GM21619 (cell line): ENCODE measurements around the gene EPHB1.
"Not testable (repeated sequence)": the region's sequence is repeated elsewhere in the genome, so short reads cannot be mapped to it uniquely, and the experiment has no call there.

Source experiments
- ATAC-seq: cut with Tn5 transposase; IDR thresholded peaks from one replicate; pipeline ENCODE4 v1.9.1; 2021; ENCODE audit not compliant: unreplicated experiment

Gene EPHB1

GRCh38 chr3:135233476-135233875 is 438.4 kb downstream of the EPHB1 start:
- not testable (repeated sequence) for ATAC-seq

- no peak for ATAC-seq
These were observed 440.5 kb downstream of the EPHB1 start for GRCh38 chr3:135235541-135235940.

- ATAC-seq, result no peak
These were observed 442.5 kb downstream of the EPHB1 start for GRCh38 chr3:135237371-135238143.

DNA sequence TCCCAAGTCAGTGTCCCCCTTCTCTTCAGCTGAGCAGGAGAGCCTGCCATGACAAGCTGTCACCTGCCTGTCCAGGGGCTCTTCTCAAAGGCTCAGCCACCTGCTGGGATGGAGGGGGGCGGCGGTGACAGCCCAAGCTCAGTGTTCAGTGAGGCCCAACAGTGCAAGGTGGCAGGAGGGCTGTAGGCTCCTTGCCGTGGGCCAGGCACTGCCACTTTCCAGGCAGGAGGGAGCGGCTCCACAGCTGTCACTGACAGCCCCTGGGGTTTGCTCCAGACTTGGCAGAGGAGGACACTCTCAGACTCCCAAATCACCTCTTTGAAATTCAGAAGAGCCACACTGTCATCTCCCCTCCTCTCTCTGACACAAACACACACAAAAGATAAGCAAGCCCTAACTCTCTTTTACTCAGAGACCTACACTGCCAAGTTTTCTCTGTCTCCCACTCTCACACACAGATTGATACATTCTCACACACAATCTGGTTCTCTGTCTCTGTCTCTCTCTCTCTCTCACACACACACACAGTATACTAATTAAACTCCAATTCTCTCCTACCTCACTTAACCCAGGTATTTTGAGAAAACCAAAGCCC is 443.3 kb downstream of the EPHB1 start:
- no peak for ATAC-seq

- ATAC-seq, result no peak
These were observed 444.0 kb downstream of the EPHB1 start for GRCh38 chr3:135238871-135239614.

DNA sequence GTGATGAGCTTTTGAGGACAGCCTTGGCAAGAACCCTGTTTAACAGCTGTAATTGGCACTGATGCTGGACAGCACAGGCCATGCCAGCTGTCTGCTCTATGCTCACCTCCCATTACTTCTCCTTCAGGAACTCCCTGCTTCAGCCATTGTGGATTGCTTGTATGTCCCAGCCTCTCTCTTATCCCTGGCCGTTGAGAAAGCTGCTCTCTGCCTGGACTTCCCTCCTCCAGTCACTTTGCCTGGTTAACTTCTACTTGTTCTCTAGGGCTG is 444.5 kb downstream of the EPHB1 start:
- ATAC-seq, result no peak

DNA sequence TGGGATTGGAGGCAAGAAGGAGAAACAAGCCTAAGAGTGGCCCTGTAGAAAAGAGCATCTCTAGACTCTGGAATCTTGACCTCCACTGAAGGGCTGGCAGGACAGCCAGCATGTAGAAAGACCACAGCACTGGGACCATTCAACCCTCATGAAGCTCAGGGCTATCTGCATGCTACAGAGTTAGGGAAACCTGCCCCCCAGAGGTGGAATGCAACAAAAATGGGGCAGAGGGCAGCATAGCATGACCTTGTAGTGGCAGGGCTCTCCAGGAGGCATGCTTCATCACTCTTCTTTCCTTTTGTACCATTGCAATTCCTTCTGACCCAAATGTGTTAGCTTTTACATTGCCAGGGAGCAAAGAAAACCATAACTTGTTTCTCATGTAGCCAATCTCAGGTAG is 445.4 kb downstream of the EPHB1 start:
- no peak for ATAC-seq

DNA sequence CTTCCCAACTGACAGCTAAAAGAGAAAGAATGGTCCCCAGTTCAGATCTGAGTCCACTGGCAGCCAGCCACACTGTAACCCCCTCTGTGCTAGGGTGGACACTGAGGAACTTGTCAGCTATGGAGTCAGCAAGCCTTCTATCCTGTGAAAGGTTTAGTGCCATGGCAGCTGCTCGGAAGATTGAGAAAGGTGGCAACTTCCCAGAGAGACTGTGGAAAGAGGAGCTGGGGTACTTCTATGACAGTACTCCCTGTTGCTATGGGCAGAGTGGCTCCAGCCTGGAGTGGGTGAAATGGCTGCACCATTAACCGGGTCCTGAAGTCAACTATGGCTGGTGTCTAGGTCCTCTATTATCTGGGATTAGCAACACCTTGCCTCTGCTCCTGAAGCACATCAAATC is 447.2 kb downstream of the EPHB1 start:
- no peak for ATAC-seq

DNA sequence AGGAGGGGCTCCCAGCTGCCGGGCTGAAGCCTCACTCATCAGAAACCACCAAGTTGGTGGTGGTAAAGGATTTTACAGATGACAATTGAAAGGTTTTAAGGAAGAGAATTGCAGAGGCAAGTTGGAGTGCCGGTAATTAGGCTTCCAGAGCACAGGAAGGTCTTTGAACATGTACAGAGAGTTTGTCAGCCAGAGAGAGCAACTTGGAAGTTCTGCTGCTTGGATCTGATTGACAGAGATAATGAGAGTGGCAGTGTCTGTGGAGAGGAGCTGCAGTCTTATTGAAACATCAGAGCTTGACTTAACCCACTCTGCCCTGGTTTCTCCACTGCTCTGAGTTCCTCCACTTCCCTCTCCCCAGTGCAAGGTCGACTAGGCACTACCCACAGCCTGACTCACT is 448.6 kb downstream of the EPHB1 start:
- no peak for ATAC-seq

DNA sequence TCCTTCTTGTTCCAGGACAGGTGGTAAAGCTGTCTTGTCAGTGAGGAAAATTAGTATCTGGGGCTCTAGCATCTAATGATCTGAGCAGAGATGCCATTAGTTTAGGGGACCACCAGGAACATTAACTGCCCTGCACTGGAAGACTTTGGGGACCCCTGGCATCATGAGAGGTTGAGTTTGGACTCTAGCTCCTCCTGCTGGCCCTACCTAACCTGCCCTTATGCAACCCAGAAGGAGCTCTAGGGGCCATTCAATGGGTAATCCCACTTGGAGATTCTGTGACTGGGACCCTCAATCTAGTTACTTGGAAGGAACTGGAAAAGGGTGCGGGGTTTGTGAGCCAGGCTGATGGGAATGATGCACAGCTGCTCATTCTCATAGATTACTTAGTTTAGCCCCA is 451.0 kb downstream of the EPHB1 start:
- ATAC-seq, result no peak

DNA sequence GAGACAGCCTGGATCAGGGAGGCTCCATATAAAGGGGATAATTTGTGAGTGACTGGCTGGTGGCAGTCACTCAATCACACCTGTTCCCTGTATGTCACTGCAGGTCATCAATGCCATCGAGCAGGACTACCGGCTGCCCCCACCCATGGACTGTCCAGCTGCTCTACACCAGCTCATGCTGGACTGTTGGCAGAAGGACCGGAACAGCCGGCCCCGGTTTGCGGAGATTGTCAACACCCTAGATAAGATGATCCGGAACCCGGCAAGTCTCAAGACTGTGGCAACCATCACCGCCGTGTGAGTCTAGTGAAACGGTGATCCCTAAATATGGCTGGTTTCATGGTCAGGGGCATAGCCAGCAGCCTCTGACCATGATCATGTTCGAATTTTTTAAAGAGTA is 453.2 kb downstream of the EPHB1 start:
- ATAC-seq, result no peak

- ATAC-seq, result no peak
These were observed 454.1 kb downstream of the EPHB1 start for GRCh38 chr3:135249186-135249585.

DNA sequence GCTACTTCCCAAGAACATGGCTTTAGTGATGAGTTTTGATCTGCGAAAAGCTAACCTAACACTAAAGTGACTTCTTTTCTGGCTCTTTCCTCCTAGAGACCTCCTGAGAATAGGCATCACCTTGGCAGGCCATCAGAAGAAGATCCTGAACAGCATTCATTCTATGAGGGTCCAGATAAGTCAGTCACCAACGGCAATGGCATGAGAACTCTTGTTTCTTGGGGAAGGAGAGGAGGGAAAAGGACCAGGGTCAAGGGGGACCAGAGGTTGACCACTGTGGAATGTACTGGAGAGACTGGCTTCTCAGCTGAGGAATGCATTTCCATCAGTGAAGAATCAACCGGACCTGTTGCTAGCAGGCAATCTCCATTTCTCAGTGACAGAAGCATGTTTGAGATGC is 463.9 kb downstream of the EPHB1 start:
- ATAC-seq, result no peak

DNA sequence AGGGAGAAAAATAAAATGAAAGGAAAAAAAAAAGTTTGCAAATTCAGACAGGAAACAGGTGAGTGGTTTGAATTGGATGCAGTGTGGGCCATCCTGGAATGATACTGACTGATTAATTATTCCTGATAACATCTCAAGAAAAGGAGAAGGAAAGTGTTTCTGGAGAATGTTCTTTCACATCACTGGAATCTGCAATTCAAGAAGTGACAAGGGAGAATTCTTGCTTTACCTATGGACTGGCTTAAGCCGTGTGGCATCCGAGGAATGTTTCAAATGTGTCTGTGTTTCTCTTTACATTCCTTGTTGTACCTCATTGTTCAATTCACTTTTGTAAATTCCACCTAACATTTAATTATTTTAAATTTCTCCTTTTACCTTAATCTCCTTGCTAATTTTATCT is 465.0 kb downstream of the EPHB1 start:
- no peak for ATAC-seq

DNA sequence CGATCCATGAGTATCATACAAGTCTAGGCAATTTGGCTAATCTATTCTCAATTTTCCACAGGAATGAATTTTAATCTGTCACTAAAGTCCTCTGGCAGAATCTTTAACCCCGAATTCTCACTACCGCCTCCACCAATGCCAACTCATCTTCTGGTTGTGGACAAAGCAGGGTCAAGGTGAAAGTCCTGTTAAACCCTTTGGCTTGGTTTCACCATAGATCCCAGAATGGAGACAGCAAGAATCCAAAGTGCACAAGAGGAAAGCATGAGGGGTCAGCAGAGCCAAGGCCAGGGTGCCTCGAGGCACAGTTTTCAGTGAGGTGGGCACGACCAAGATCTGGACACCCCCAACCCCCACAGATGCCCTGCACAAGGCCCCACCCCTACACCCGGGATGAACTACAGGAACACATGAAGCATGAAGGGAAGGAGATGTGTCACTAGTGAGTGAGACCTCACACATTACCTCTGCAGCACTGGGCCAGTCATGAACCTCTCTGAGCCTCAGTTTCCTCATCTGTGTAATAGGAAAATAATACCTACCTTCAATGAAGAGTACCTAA is 466.2 kb downstream of the EPHB1 start:
- no peak for ATAC-seq

DNA sequence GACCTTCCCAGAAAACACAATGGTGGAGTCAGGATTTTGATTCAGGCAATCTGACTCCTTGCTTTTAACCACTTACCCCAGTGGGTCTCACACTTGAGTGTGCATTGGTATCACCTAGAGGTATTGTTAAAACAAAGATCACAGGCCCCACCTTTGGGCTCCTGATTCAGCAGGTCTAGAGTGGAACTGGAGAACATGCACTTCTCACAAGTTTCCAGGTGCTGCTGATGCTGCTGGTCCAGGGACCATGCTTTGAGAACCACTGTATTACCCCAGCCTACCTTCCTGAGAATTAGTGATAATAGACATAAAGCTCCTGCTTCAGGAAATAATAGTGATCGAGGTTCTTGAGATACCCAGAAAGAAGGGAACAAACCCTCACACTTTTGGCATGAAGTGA is 466.9 kb downstream of the EPHB1 start:
- no peak for ATAC-seq

DNA sequence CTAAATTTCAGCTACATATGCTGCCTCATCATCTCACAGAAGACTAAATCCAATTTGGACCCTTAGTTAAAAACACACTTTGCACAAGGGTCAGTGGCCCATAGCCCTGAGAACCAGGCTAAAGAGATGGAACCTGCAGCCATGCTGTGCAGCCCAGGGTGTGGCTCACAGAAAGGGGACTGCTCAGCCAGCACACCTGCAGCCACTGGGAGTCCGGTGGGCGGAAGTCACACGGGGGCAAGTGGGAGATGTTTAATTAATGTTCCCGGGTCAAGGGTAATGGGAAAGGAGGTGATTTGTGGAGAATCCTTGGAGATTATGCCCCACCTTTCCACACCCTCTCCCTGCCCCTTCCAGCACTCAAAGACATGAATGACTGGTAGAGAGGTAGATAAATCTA is 467.4 kb downstream of the EPHB1 start:
- ATAC-seq, result no peak

GRCh38 chr3:135263331-135263730 is 468.3 kb downstream of the EPHB1 start:
- ATAC-seq, result no peak

DNA sequence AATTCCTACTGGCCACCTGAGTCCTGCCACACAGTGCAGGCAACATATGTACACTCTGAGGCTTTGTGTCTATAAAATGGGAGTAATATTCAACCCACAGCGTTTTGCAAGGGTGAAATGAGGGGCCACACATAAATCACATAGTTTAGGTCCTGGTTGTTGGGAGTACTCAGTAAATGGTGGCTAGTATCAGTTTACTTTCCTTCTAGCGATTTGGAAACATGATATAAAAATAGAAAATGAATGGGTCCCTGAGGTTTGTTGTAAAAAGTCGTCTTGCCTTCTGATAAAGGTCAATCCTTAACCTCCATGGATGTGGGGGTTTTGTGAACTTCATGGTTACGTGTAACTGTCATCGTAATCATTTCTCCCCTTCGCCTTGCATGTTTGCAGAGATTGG is 472.4 kb downstream of the EPHB1 start:
- no peak for ATAC-seq

DNA sequence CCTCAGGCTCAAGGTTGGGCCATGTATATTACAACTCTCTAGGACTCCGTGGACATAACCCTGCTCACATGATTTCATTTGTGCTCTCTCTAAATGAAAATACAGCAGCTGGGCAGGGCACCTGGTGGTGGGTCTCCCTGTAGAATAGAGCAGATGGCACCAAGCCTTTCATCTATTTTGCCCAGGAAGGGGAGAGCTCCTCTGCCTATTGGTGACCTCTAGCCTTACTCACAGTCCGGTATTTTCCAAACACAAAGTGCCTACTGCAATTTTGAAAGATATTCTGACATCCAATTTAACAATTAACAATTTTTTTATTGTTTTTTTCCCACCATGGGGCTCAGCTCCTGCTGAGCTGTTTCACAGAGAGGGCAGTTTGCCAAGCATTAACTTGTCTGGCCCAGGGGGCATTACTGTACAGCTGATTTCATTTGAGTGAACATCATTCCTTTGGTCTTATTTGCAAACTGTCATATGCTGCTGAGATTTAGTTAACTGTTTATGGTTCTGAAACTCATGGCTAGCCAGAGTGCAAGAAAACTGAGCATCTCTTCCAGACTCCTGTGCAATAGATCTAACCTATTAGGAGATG is 474.0 kb downstream of the EPHB1 start:
- ATAC-seq, result no peak

DNA sequence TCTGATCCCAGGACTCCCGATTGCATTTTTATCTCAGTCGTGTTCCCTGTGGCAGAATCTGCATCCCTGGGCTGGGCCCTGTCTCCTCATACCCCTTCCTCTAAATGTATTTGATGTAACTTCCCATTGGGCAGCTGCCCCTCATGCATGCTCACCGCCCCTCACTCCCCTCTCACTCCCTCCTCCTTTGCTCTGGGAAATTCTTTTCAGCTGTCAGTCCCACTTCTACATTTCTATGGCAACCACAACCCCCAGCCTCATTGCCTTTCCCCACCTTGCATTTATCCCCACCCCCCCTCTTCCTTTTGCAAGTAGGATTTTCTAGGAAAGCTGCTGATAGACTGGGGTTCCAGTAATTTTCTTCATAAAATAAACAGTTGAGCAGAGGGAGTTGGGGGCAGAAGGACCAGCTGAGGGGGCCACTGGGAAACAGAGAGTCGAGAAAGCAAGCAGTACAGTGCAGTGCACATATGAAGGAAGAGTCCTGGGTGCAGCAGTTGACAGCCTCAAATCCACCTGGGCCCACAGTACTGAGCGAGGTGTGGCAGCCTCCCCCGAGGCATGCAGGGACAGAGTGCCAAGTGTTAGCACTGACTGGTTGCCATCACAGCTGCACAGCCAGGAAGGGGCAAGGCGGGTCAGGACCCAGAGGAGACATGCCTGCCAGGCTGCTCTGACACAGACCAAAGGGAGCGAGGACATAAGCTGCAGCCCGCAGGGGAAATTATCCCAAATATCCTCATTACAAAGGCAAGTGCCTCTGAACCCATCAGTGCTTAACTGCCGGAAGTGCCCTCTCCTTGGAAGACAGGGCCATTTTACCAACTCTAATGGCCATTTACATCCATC is 476.3 kb downstream of the EPHB1 start:
- no peak for ATAC-seq
